CD4-positive, alpha-beta T cell treated with Interleukin-6 for 4 hours (primary cell): ENCODE measurements around the gene TRIP4.
"Not testable (repeated sequence)": the region's sequence is repeated elsewhere in the genome, so short reads cannot be mapped to it uniquely, and the experiment has no call there.

Experiments
- DNase-seq: peaks from one replicate; pipeline ENCODE4 v3.0.0-alpha.2; 2020; ENCODE audit warnings: mixed read lengths

The TRIP4 gene

DNA sequence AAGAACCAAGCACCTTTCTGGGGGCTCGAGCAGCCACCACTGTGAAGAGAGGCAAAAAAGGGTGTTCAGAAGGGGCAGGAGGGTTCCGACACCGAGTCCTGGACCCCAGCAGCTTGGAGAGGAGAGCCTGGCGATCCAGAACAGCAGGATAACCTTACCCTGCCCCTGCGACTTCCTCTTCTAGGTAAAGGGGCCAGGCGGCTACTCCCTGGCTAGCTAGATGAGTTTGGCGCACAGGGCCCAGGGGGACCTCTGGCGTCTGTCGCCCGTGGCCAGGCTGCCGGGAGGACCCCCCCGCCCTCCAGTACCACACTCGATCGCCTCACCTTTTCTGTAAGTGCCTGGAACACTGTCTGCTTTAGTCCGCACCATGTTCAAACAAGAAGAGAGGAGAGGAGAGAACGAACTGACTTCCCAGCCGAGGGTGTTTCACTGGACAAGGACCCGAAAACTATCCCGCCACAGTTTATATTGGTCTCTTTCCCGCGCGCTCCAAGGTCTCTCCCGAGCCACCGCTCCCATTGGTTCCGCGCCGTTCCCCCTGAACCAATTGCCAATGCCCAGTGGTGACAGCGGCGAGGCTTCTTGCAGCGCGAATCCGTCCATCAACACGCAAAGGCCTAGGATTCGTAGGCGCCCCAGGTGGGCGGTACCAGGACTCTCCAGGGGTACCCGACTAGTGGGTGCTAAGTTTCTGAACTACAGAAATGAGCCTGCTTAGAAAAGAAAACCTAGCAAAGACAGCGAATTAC lies 6.5 kb upstream of the TRIP4 start, which contains the start of gene PCLAF:
Gene PCLAF, minus strand, starts transcription at position 442 of the 752 bp plus-strand sequence. Its CDS starts 70 bp downstream, at position 372.
- DNase-seq = peak; percentile 92

DNA sequence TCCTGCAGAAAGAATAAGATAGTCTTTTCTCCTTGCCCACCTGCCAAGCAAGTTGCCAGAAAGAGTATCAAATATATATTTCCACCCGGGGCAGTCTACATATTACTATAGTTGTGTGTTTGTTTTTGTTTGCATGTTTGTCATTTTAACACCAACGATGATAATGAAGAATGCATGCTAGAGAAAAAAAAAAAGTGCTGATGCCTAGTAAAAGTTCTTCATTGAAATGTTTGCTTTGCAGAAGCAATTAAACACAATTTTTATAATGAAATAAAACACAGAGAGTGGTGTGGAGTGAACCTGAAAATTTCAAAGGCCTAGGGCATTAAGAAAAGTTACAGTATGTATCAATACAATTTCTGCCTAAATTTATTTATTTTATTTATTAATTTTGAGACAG lies 3.9 kb upstream of the TRIP4 start:
- no peak for DNase-seq

DNA sequence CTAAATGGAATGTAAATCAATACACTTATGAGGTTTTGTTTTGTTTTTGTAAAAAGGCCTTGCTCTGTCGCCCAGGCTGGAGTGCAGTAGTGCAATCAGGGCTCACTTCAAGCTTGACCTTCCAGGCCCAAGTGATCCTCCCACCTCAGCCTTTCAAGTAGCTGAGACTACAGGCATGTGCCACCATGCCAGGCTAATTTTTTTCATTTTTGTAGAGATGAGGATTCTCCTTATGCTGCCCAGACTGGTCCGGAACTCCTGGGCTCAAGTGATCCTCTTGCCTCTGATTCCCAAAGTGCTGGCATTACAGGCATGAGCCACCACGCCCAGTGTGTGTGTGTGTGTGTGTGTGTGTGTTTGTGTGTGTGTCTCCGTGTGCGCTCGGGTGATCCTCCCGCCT lies 1.3 kb upstream of the TRIP4 start:
- no peak for DNase-seq

DNA sequence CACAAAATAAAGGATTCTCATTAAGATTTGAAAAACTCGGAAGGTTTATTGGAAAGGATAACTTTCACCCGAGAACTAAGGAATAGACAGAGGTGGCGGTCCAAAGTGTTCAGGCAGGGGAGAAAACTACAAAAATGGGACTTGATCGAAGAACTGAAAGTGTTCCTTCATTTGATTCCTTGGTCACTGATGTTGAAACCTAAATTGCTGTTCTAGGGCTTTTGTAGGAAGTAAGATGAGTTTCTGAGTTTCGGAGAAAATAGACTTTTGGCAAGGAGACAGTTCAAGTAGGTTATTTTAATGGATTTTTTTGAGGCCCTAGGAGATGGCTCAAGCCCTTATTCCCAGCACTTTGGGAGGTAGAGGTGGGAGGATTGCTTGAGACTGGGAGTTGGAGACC lies 1.4 kb downstream of the TRIP4 start:
- no peak for DNase-seq

DNA sequence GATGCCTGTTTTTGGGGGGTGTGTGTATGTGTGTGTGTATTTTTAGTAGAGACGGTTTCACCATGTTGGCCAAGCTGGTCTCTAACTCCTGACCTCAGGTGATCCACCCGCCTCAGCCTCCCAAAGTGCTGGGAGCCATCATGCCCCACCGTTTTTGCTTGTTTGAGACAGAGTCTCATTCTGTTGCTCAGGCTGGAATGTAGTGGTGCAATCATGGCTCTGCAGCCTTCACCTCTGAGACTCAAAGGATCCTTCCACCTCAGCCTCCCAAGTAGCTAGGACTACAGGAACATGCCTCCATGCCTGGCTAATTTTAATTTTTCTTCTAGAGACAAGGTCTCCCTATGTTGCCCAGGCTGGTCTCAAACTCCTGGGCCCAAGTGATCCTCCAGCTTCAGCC lies 4.8 kb downstream of the TRIP4 start:
- not testable (repeated sequence) for DNase-seq

DNA sequence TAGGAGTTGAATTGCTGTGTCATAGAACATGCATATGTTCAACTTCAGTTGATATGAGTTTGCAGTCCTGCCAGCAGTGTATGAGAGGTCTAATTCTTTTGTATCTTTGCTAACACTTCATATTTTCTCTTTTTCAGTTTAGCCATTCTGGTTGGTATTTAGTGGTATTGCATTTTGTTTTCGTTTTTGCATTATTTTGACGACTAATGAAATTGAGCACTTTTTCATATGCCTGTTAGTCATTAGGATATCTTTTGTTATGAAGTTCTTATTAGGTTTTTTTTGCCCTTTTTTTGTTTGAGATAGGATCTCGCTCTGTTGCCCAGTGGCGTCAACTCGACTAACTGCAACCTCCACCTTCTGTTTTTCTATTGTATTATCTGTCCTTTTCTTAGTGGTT lies 9.2 kb downstream of the TRIP4 start:
- DNase-seq = no peak

DNA sequence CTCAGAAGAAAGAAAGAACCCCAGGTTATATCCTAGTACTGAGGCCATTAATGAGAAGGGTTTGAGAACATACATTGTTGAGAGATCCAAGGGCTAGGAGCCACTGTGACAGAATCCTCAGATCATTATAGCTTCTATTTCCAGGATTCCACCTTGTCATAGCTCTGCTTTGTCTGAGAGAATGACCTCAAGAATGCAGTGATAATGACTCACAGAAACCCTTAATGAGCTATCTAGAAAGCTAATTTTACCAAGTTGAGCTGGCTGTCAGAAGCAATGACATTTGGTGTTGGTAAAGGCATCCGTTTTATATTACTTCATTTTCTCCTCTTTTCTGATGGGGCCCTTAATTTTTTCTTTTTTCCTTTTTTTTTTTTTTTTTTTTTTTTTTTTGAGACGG lies 10.9 kb downstream of the TRIP4 start:
- no peak for DNase-seq

DNA sequence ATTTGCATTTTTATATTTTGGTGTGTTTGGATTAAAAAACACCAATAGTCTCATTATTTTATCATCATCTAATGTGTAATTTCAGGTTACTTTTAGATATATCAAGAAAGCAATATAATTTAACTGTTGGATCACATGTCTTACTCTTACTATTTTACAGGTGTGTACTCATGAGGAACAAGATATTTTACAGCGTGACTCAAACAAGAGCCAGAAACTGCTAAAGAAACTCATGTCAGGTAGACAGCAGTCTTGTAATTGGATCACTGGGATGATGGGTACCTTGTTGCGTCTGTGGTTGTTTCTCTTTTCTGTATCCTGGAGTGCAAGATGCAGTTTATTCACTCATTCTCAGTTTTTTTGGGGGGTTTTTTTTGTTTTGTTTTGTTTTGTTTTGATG lies 12.9 kb downstream of the TRIP4 start:
- DNase-seq = no peak

DNA sequence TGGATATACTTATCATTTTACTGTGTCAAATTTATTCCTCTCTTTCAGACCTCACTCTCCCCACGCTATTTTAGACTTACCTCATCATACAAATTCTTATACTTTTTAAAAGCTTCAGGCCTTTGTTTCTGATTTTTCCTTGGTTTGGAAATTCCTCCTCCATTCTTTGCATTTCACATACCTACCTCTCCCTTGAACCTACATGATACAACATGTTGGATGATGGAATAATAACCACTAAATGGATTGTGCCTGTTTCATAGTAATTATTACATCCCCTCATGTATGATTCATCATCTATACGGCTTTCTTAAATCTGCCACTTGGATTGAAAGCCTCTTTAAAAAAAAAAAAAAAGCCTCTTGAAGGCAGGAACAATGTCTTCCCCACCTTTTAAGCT lies 24.6 kb downstream of the TRIP4 start:
- DNase-seq = no peak

DNA sequence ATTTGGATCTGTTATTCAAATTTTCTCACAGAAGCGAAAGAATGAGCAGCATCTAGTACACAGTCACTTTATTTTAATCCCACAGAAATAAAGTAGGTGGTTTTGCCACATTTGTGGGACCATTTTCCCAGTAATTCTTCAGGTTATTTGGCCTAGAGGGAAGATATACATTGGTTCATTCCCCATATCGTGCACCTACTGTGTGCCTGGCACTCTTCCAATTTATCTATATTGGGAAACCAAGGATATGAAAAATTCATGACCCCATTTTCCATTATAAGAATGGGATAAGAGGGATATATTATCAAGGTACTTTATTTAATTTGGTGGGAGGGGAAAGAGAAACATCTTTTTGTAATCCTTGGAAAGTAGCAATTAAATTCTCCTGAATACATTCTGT lies 35.1 kb downstream of the TRIP4 start:
- DNase-seq = no peak

DNA sequence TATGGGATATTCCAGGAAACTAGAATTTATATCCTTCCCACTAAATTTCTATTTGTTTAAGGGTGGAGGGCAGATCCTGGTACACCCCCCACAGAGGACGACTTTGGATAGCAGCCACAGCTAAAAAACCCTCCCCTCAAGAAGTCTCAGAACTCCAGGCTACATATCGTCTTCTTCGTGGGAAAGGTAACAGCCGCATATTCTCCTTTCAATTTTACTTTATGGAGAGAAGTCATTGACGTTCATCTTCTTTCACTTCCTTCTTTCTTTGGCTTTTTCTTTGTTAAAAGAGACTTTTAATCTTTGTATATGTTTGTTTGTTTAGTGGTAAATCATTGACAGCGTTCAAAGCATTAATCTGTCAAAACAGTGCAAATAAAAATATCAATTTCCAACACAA lies 36.3 kb downstream of the TRIP4 start:
- DNase-seq = no peak

DNA sequence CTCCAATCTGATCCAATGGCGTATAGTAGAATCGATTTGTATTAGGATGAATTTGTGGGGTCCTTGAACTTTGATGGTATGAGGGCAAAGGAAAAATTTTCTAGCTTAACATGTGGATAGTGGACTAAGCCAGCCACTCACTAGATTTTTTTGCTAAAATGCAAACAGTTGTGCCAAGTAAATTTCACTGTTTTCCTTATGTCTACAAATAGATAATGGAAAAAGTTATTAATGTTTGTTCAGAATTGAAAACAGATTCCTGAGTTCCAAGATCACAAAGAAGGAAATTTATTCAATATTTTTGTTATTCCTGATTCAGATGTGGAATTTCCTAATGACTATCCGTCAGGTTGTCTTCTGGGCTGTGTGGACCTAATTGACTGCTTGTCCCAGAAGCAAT lies 37.6 kb downstream of the TRIP4 start:
- no peak for DNase-seq

DNA sequence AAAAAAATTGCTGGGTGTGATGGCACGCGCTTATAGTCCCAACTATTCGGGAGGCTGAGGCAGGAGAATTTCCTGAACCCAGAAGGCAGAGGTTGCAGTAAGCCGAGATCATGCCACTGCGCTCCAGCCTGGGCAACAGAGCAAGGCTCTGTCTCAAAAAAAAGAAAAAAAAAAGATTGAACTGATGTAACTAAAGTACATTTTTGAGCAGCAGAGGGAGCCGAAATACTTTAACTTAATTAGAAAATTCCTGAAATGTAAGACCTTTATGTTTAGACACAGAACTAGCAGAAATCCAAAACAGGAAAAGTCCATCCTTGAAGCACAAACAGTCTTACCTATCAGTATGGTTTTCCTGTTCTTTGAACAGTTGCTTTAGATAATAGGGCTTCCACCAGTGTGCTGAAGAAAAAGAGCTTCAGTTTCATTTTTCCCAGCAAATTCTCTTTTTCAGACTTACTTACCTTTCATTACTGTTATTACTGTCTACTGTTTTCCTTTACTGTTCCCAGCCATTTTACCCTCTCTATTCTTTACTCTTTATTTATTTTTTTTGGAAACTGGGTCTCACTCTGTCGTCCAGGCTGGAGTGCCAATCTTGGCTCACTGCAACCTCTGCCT lies 39.3 kb downstream of the TRIP4 start:
- no peak for DNase-seq

DNA sequence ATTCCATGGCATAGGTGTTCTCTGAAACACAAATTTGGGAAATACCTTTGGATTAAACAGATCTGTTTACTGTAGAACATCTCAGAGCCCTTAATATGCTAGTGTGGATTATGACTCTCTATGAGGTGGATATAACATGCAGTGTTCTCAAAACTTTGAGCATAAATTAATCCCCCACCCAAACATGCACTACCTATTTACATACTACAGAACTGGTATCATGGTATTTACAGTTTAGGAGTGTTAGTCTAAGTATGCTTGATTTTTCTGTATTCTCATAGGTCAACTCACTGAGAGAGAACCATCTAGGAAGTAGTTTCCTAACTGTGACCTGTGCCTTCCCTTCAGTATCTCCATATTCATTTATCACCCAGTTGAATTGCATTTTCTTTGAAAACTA lies 41.8 kb downstream of the TRIP4 start:
- no peak for DNase-seq

DNA sequence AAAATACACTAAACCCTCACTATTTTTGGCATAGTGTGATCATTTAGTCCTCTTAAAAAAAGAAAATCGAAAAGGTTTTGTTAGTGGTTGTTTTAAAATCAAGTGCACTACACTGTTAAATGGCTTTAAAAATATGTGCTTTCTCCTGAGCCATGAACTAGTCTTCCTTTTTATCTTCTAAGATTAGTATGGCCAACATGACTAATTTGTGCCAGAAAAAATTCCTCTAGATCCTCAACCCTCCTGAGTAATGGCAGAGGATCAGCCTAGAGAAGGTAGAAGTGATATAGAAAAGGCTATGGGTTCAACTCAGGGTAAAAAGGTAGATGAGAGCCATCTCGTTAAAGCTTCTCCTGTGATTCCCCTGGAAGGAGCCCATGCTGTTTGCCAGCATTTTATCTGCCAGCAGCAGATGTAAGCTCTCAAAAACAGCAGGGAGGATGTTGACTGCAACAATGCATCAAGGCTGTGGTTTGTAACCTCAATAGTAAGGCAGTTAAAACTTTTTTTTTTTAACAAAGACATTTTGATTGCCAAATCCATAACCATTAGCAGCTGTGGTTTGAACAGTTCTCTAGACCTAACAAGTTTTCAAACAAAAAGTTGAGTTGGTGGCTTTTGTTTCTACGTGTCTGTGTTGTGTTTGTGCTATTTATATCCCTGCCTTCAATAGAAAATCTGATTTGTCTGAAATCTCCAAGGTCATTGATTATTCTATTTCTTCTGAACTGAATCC lies 42.5 kb downstream of the TRIP4 start:
- DNase-seq = peak; percentile 60

DNA sequence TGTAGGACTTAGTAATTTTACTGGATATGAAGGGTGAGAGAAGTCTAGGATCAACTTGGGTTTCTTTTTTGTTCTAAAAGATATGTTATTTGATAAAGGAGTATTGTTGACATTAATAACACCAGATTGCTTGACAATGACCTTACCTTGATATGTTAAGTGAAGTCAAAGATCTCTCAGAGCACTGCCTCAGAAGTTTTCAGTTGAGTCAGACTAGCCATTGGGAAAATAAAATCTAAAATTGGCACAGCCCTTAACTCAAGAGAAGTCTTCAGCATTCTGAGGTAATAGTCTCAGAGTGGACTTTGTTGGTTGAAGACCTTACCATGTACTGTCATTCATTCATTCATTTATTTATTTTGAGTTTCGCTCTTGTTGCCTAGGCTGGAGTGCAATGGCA lies 50.3 kb downstream of the TRIP4 start:
- DNase-seq = no peak

DNA sequence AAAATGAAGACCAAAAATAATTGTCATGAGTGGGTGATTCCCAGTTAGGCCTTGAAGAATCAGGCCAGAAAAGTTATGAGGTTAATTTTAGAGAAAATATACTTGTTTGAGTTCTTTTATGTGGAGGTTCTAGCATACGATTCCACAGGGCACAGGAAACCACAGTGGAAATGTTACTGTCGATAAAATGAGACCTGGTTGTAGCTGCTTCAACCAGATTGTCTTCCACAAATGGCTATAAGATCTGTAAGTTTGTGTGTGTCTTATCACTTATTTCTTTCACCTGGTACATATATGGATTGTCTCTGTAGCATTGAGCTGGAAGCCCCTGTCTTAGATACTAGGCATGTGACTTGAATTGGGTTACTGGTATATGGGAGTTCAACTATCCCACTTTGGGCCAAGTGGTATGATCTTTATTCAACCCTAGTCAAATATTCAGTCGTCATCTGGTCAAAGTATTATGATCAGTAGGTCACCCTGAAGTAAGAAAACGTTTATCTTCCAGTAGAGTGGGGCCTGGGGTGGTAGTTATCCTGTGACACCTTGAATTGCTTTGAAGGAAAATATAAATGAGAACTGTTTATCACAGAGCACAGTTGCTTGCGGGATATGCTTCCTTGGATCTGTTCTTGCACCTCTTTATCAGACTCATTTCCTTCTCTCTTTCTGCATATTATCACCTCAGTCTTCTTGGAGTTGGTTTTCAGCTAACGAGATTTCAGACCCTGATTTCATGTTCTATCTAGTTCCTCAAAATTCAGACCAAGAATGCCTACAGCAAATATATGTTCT lies 51.2 kb downstream of the TRIP4 start:
- DNase-seq = peak; percentile 17

DNA sequence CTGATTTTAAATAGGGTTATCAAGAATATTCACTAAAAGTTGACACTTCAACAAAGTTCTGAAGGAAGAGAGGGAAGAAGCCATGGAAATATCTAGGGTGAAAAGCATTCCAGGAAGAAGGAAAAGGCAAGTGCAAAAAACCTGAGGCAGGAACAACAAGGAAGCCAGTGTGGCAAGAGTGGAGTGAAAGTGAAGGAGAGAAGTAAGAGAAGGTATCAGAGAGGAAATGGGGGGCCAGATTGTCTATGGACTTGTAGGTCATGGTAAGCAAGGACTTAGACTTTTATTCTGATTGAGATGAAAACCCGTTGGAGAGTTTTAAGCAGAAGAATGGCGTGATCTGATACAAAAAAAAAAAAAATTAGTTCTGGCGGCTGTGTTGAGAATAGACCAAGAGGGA lies 54.2 kb downstream of the TRIP4 start:
- DNase-seq = no peak

DNA sequence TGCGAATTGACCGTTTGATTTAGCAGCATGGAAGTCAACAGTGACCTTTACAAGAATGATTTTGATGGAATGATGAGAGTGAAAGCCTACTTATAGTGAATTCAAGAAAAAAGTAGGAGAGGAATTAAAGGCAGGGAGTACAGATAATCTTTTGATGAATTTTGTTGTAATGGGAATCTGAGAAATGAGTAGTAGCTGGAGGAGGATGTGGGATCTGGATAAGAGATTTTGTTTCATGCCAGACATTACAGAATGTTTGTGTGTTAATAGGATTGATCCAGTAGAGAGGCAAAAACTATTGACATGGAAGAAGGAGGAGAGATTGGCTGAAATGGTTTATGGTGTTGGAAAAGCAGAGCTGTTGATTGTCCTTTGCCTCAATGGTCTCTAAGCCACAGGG lies 55.4 kb downstream of the TRIP4 start:
- DNase-seq = no peak

DNA sequence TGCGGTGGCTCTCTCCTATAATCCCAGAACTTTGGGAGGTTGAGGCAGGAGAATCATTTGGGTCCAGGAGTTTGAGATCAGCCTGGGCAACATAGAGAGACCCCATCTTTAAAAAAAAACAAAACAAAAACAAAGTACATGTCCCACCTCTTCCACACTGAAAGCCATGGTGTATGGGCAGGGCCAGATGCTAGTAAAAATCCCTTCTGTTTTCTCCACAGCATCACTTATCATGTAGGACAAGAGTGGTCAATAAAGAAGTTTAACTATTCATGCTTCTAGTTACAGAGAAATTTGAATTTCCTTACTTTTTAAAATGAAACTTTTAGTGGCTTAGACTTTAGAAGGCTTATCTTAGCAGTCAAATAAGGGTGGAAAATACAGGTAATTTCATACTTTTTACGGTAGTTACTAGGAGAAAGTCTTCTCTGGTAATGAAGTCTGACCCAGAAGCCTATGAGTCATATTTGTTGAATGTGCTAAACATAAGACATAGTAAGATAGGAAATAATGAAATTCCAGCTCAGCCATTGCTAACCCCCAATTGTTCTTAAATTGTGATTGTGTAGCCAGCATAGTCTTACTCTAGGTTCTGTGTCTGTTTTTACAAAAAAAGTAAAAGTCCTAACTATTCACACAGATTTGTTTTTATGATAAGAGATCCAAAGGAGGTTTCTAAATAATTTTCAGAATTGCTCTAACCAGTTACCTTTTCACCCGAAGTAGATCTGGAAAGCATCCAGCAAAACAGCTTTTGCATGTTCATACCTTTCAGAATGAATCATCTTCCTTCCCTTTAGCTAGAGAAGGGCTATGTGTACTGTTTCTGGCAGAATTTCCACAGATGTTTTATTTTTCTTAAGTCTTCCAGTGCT lies 56.3 kb downstream of the TRIP4 start:
- peak; percentile 34 for DNase-seq

DNA sequence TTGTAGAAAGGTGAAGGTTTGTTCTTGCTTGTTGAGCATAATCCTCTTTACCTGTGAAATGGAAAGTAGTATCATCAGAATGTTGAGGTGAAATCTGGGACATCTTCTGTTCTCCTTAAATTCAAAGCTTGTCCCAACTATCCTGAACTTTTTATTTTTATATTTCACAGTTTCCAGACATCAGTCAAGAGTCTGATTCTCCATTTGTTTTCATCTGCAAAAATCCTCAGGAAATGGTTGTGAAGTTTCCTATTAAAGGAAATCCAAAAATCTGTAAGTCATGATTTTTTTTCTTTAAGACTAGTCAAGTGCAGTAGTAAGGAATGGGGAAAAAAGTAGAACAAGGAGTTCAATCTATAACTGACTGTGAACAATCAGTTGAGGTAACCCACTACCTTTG lies 57.2 kb downstream of the TRIP4 start:
- no peak for DNase-seq
